CD4-positive, alpha-beta T cell treated with Interleukin-17A for 1 hour (primary cell): ENCODE measurements around the gene LCE5A.
"Not testable (repeated sequence)": the region's sequence is repeated elsewhere in the genome, so short reads cannot be mapped to it uniquely, and the experiment has no call there.

Experiments
- DNase-seq: peaks from one replicate; pipeline ENCODE4 v3.0.0-alpha.2; 2020

Gene LCE5A, protein sequence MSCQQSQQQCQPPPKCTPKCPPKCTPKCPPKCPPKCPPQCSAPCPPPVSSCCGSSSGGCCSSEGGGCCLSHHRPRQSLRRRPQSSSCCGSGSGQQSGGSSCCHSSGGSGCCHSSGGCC

DNA sequence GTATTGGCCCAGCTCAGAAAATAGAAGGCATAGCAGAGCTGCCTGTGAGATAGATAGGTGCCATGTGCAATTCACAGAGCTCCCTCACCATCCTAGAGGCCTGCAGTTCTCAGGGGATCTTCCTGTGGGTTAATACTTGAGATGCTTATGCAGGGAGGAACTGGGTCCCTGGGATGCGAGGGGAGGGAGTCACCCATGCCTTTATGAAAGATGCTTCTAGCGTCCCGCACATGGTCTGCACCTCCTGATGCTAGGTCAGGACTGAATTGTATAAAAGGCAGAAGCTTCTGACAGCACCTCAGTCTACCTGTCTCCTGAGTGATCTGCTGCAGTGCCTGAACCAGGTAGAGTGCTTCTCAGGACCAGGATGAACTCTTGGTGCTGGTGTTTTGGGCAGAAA is at the start of gene LCE5A:
Gene LCE5A (plus strand): TSS at position 301 of the 400 bp plus-strand sequence. CDS start 732 bp downstream, outside the sequence.
- DNase-seq = no peak

DNA sequence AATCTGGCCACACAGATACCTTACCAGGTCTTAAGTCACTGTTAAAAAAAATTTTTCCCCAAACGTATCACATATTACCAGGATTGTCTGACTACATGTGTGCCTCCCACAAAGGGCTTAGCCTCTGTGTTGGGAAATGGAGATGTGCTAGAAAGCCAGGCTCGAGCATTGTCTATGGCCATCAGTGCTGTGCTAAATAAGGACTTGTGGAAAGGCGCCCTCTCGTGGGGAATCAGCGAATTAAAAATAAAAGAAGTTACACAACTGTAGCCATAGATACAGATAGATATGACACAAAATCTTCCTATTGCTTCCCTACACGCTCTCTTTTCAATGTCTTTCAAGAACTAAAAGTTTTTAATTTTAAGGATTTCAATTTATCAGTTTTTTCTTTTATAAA is 49.1 kb upstream of the LCE5A start:
- DNase-seq = peak; percentile 82

DNA sequence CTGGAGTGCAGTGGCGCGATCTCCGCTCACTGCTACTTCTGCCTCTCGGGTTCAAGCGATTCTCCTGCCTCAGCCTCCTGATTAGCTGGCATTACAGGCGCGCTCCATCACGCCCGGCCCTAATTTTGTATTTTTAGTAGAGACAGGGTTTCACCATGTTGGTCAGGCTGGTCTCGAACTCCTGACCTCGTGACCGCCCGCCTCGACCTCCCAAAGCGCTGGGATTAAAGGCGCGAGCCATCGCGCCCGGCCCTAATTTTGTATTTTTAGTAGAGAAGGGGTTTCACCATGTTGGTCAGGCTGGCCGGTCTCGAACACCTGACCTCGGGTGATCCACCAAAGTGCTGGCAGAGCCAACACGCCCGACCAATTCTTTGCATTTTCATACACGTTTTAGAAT is 48.0 kb upstream of the LCE5A start:
- DNase-seq = no peak

DNA sequence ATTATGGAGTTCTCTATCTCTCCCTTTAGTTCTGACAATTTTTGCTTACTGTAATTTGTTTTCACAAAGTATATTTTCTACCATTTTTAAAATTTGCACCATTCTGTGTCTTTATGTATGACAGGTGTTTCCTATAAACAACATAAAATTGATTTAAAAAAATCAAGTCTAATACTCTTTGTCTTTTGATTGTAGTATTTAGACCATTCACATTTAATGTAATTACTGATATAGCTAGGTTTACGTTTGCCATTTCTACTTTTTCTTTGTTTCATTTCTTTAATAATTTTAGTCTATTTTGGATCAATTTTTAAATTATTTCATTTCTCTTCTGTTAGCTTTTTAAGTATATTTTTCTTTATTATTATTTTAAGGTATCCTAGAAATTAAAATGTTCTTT is 44.4 kb upstream of the LCE5A start:
- DNase-seq = no peak

DNA sequence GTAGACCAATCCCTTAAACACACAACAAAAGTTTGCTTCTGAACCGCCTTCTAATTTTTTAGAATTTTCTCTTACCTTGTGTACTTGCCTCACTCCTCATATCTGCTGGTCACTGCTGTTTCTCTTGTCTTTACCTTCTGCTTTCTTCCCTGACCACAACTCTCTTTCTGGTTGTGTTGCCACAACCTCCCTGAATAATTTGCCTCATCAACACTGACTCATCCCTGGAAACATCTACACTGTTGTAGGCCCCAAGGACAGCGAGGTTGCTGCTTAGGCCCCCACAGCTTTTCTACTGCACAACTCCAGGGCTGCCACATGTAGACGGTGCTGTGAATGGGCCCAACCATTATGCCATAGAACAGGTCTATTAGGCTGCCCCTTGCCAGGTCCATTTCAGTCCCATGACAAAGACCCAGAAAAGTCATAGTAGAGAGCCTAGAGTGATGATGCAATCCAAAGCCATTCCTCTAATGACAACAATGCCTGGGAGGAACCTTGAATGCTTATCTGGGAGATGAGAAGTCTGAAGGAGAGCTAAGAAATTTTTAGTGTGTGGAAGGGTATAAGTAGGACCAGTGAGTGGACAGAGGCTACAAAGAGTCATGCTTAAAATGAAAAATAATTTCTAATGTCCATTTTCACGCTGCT is 36.6 kb upstream of the LCE5A start:
- no peak for DNase-seq

DNA sequence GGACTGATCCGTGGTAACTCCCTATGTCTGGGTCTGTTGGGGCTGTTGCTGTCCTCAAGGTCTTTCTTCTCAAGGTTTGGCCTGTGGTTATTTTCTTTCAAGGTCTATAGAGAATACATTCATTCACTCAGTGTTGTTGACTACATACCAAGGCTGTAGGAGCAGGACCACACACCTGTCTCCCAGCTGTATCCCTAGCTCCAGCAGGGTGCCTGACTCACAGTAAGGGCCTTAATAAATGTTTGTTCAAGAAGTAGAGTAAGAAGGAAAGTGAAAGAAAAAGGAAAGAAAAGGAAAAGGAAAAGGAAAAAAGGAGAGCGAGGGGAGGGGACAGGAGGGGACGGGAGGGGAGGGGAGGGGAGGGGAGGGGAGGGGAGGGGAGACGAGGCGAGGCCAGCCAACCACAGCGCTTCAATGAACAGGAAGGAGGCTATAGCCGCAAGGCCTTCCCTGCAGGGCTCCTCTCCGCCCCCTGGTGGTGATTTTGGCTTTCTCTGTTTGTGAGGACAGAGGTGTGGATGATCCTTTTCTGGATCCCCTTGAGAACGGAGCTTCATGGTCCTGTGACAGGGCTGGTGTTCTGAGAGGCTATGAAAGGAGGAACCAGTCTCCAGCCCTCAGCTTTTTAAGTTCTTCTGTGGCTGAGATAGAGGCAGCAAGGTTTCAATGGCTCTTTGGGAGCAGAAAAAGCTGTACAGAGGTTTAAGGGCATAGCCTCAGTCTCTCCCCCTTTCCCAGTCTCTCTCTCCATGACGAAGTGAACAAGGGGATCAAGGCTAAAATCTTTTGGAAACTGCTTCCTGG is 30.6 kb upstream of the LCE5A start:
- peak; percentile 77 for DNase-seq

DNA sequence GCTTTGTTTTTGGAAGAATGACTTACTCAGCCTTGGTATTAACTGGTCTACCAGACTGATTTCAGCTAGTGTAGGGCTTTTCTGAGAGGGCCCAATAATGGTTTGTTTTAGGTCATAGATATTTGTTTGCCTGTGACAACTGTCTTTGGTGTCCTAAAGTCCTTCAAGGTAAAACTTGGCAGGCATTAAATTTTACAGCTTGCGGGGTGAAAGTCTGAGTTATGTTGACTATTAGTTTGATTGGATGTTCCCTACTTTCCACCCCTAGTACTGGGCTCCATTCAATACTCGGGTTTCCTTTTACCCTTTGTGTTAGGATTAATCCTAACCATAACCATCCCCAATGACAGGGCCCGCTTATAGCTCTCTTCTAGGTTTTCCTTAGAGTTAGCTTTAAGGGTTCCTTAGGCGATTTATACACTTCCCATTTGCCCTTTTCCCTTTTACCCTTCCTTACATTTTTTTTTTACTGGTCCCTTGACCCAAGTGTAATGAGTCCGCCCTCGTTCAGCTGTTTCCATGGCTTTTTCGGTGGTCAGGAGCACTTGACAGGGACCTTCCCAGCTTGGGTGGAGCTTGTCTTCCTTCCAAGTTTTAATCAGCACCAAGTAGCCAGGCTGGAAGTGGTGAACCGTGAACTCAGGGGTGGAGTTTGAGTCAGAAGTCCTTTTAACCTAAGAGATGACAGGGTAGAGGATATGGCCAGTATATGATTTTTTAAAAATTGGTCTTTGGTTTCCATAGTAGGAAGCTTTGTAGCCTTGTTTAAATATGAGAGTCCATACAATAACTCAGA is 28.5 kb upstream of the LCE5A start:
- DNase-seq = no peak

DNA sequence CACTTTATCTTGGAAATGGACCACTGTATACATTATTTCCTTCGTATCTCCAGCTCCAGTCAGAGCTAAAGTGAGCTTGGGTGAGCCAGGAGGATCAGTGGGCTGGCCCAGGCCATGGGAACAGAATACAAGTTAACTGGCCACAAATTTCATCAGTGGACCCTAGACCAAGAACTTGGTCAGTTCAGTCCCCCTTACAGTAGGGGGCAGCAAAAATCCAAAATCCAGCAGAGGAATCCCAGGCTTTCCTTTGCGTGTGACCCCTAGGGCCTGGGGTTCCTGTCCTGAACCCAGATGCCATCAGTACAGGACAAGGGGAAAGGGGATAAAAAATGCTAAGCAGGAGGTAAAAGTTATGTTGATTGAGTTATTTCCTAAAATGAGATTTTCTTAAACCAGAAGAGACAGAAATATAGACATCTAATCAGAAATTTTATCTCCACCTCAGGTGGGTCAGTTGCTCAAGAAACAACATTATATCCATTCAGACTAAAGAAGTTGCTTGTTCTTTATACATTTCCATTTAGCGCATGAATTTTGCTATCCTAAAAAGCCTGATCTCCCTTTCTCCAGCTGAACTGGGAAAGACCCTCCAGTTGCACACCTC is 24.1 kb upstream of the LCE5A start:
- no peak for DNase-seq

DNA sequence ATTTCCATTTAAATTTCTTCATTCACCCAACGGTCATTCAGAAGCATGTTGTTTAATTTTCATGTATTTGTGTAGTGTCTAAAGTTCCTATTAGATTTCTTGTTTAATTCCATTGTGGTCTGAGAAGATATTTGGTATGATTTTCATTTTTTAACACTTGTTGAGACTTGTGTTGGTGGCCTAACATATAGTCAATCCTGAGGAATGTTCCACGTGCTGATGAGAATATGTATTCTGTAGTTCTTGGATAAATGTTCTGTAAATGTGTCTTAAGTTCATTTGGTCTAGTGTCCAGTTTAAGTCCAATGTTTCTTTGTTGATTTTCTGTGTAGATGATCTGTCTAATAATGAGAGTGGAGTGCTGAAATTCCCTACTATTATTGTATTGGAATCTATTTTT is 22.7 kb upstream of the LCE5A start:
- no peak for DNase-seq

DNA sequence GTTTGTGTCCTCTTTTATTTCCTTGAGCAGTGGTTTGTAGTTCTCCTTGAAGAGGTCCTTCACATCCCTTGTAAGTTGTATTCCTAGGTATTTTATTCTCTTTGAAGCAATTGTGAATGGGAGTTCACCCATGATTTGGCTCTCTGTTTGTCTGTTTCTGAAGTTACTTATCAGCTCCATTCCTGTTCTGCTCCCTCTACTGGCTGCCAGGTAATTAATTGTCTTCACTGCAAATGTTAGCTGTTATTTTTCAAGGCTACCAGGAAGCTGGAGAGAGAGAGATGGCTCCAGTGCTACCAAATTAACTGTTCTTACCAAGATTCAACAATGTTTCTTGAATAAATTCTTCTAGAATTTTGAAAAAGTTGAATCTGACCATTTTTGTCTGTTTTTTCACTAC is 19.1 kb upstream of the LCE5A start:
- DNase-seq = not testable (repeated sequence)

DNA sequence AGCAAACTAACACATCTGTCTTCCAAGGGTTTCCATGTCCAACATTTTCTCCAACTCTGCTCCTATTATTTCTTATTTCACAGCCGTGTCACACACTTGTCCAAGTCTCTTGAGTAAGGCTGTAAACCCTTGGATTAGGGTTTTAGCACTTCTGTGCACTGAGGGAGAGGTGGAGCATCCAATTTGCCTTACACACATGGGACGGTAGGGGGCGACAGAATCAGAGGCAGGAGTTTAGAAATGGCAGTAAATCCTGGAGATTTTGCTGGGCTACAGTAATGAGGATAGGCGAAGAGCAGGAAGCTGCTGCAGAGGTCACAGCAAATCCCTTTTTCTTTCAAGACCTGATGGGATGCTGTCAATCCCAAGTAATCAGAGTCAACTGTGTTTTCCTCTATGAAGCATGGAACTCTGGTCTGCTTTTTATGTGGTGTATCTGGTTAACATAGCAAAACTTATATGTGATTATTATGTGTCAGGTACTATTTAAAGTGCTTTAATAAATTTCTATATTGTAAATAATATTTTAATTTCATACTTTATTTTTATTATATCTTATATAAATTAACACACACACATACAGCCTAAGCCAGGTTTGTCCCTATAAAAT is 15.4 kb upstream of the LCE5A start:
- DNase-seq = peak; percentile 19

DNA sequence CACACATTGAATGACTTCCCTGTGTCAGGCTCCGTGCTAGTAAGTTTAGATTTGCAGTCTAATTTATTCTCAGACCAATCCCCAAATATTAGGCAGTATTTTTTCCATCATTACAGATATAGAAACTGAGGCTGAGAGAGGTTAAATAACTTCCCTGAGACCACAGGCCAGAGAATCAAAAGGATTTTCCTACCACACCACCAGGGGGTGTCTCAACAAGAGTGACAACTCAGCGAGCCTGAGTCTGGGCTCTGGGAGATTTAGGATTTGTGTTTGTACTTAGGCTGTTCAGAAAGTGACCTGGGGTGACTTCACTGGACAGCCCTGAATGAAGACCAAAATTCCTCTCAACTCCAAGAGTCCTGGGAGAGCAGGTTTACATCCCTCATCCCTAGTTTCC is 13.3 kb upstream of the LCE5A start:
- DNase-seq = no peak

DNA sequence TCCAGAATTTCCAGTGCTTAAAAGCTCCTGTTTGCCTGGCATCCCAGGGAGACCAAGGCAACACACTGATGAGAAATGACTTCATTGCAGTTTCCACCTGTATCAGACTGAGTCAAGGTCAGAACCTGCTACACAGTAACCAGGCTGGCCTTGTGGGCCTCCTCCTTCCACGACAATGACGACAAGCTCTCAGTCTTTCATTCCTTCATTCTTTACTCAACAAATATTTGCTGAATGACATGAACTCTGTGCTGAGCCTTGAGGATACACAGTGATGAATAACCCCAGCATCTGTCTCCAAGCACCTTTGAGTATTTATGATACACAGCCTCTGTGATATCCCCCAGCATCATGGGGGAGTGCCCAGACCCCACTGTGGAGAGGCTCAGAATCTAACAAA is 8.9 kb upstream of the LCE5A start:
- DNase-seq = no peak

DNA sequence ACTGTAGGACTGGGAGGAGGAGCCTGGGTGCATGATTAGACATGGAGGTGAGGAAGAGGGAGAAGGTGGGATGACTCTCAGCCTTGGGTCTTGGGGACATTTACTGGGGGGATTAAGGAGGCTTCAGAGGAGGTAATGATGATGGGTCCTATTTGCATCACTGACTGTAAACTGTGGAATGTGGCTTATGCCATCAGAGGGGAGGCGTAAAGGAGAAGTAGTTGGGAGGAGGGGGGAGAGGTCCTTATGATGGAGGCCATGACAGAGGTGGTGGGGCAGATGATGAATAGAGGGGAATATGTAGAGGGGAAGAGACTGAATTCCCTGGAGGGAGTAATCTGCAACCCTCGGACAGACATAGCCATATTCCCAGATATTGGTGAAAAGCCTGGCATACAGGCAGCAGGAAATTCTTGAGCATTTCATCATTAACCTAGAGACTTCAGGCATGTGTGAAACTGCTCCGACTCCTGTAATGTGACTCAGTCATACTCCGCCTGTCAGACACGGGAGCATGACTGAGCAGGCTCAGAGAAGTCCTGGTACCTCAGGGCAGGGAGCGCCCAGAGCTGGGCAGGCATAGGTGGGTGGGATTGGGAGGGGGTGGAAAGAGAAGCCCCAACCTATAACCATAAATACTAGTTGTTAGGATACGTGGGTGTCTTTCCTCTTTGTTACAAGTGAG is 8.0 kb upstream of the LCE5A start:
- DNase-seq = no peak

DNA sequence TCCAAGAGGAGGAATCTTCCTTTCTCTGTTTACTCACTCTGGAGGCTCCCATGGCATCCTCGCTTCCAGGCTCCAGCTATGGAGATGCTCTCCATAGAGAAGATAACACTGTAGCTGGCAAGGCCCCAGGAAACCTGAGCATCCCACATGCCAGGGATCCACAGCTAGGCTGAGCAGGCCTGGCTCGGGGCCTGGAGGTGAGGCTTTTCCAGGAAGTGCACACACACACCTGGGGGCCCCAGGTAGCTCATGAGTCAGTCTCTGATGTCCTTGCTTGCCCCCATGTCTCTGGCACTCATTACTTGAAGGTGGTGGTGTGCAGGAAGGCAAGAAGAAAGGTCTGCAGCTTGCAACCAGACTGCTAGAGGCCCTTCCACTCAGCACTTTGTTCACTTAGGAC is 5.5 kb upstream of the LCE5A start:
- no peak for DNase-seq

DNA sequence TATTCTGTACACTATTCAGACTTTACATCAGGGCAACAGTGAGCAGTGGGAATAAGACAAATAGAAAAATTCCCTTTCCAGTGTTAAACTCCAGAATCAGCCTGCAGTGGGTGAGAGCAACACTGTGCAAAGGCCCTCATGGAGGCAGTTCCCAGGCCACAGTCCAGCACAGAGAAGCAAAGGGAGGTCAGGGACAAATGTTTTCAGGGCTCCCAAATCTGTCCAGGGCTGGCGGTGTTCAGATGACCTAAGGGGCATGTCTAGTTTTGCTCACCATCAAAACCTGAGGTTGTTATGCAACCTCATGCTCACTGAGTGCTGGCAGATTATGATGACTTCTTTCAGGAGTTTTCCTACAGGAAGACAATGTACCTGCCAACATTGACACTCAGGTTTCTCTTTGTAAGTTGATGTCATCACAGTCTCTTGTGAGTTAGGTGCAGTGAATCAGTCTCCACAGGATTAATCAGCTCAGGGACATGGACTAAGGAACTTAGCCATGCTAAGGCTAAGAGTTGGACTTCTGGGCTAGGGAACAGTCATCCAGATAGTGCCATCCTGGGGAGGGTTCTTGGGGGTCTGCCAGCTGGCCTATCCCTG is 3.6 kb upstream of the LCE5A start:
- DNase-seq = no peak

DNA sequence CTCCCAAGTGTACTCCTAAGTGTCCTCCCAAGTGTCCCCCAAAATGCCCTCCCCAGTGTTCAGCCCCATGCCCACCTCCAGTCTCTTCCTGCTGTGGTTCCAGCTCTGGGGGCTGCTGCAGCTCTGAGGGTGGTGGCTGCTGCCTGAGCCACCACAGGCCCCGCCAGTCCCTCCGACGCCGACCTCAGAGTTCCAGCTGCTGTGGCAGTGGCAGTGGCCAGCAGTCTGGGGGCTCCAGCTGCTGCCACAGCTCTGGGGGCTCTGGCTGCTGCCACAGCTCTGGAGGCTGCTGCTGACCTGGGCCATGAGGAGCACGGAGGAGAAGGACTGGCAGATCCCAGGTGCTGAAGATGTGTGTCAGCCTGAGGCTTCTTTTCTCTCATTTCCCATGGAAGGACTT is 993 bp downstream of the LCE5A start:
- DNase-seq = no peak

DNA sequence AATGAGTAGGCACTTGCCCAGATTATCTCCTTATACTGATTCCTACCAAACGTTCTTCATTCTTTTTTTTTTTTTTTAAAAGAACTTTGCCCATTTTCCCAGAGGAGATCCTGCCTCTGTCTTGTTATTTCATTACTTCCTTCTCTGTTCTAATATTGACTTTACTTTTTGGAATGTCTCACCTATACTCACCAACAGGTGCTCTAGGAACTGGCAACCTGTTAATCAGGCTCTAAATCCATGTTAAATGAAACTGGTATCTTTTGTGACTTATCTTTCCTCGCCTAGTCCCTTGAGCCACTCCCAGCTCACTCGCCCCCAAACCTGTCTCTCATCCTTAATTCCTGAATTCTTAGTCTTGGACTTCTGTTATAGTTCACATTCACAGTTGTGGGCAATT is 2.5 kb downstream of the LCE5A start:
- no peak for DNase-seq

DNA sequence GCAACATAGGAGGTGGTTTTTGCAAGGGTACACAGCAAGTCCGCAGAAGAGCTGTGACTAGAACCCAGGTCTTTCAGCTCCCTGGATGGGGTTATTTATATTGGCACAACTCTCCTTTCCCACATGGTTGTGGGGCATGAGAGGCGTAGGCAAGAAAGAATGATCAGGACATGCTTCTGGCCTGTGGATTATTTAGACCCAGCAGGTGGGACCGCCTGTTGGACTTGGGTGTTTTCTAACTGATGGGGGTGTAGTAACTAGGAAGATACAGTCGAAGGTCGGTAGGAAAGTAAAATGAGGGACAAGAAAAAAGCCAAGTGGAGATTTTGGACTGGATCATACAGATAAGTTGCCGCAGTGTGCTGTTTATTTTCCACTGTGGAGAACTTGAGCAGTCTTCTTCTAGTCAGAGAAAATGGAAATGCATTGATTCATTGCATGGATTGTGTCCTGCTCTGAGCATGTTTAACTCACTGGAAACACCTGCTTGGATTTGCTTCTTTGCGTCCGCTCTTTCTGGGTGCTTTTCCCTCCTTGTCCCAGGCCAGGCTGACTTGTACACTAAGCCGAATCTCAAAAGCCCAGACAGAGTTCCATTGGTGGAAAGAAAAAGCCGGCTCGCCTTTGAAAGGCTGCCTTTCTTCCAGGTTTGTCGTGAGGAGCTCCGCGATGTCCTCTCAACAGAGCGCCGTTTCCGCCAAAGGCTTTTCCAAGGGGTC is 4.3 kb downstream of the LCE5A start:
- DNase-seq = no peak

DNA sequence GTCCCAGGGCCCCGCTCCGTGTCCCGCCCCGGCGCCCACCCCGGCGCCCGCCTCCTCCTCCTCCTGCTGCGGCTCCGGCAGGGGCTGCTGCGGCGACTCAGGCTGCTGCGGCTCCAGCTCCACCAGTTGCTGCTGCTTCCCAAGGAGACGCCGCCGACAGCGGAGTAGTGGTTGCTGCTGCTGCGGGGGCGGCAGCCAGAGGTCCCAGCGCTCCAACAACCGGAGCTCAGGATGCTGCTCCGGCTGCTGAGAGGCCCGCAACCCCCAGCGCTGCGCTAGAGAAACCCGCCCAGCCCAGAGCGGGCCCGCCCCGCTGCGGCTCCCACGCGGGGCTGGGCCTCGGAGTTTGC is 4.8 kb downstream of the LCE5A start:
- DNase-seq = no peak

DNA sequence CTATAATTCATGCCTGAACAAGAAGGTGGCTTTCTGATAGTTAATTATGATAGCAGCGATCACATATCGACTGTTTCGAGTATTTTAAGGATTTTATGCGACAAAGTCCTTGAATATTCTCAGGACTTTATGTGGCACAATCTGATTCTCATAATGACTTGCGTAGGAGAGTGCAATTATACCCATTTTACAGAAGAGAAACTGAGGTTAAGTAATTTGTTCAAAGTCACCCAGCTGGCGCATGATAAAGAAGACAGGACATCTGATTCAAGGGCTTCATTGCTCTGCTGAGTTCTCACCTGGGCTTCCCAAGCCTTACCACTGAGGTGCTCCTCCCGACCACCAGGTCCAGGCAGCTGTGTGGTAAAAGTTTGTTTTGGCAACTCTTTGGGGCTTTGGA is 5.5 kb downstream of the LCE5A start:
- DNase-seq = no peak
